GM23248 (cell line): ENCODE data around the gene TSPAN17. TPM values are rescaled to one million over a fixed set of nuclear protein-coding genes. Genes with fewer than 3 reads are reported as not detected.

ENCODE experiments used
- DNase-seq: peaks from one replicate; pipeline ENCODE4 v3.0.0-alpha.2; 2015
- H2AFZ ChIP-seq: fragments of 200-600 bp; sonication (generic); 2 replicates; pipeline ENCODE4 v1.6.1; 2016; ENCODE audit warnings: antibody characterized with exemption
- H3F3A ChIP-seq: fragments of 200-600 bp; sonication (generic); 2 replicates; pipeline ENCODE4 v1.6.1; 2016; ENCODE audit warnings: mild to moderate bottlenecking, antibody characterized with exemption, mixed run types; ENCODE audit not compliant: insufficient read depth
- H3K27ac ChIP-seq: fragments of 200-600 bp; sonication (generic); 2 replicates; pipeline ENCODE4 v1.5.1; 2016; ENCODE audit warnings: mild to moderate bottlenecking
- H3K27me3 ChIP-seq: fragments of 200-600 bp; sonication (generic); replicated peaks from 2 replicates; pipeline ENCODE4 v1.6.1; 2016; ENCODE audit warnings: mild to moderate bottlenecking; ENCODE audit not compliant: insufficient read depth
- H3K36me3 ChIP-seq: fragments of 200-600 bp; sonication (generic); 2 replicates; pipeline ENCODE4 v1.6.1; 2016; ENCODE audit warnings: low read depth, mild to moderate bottlenecking
- H3K4me1 ChIP-seq: fragments of 200-600 bp; sonication (generic); 2 replicates; pipeline ENCODE4 v1.6.1; 2016; ENCODE audit warnings: mild to moderate bottlenecking; ENCODE audit not compliant: insufficient read depth
- H3K4me2 ChIP-seq: fragments of 200-600 bp; sonication (generic); one replicate; pipeline ENCODE4 v1.6.1; 2016; ENCODE audit warnings: mild to moderate bottlenecking; ENCODE audit not compliant: unreplicated experiment
- H3K4me3 ChIP-seq: fragments of 200-600 bp; sonication (generic); 2 replicates; pipeline ENCODE4 v1.5.1; 2016; ENCODE audit warnings: mild to moderate bottlenecking
- H3K79me2 ChIP-seq: fragments of 200-600 bp; sonication (generic); 2 replicates; pipeline ENCODE4 v1.6.1; 2016; ENCODE audit warnings: mild to moderate bottlenecking; ENCODE audit not compliant: insufficient read depth
- H3K9ac ChIP-seq: fragments of 200-600 bp; sonication (generic); 2 replicates; pipeline ENCODE4 v1.6.1; 2016; ENCODE audit warnings: mild to moderate bottlenecking
- H3K9me2 ChIP-seq: fragments of 200-600 bp; sonication (generic); 2 replicates; pipeline ENCODE4 v1.6.1; 2016; ENCODE audit warnings: mixed run types, mild to moderate bottlenecking, moderate library complexity; ENCODE audit not compliant: insufficient read depth
- H3K9me3 ChIP-seq: fragments of 200-600 bp; sonication (generic); one replicate; pipeline ENCODE4 v1.6.1; 2017; ENCODE audit warnings: low read depth
- H4K20me1 ChIP-seq: fragments of 200-600 bp; sonication (generic); 2 replicates; pipeline ENCODE4 v1.6.0; 2016; ENCODE audit not compliant: insufficient read depth
- EZH2 ChIP-seq: fragments of 200-600 bp; sonication (generic); IDR thresholded peaks from 2 replicates; pipeline ENCODE4 v1.6.1; 2018; ENCODE audit warnings: antibody characterized with exemption, mild to moderate bottlenecking; ENCODE audit not compliant: insufficient read depth, poor library complexity, severe bottlenecking
- EZH2phosphoT487 ChIP-seq: fragments of 200-600 bp; sonication (generic); IDR thresholded peaks from 2 replicates; pipeline ENCODE4 v1.6.1; 2018; ENCODE audit warnings: antibody characterized with exemption, moderate library complexity, mild to moderate bottlenecking, low read depth; ENCODE audit not compliant: insufficient read depth
- WGBS, 2 experiments: methylation state at CpG; one replicate each; pipeline ENCODE4 v1.1.6; 2015 to 2017; ENCODE audit warnings: low lambda C conversion rate in 2 of 2, low coverage in 1 of 2; ENCODE audit errors: missing lambda C conversion rate in 2 of 2; 5-methylcytosine and 5-hydroxymethylcytosine counted together
- in situ Hi-C: fragments of 300-500 bp; cut with MboI; formaldehyde crosslinking; loops from 2 replicates; pipeline ENCODE4 v1.15.0; 2020
- polyA plus RNA-seq: library from polyadenylated mRNA; unstranded; fragments of >200 nt; fragmentation: Nextera tagmentation; extraction: Ambion mirVana; gene quantifications from 2 replicates; pipeline ENCODE4 v1.2.1, GENCODE V29; 2016
- total RNA-seq: library from RNA; depleted of rRNA; stranded (reverse); fragments of >200 nt; shearing (Covaris generic); gene quantifications from 2 replicates; pipeline ENCODE4 v1.2.3, GENCODE V29; 2014

Gene TSPAN17
- total and polyA plus RNA-seq, 2 experiments from 2014 or later: 29.9 to 41.2 TPM

DNA sequence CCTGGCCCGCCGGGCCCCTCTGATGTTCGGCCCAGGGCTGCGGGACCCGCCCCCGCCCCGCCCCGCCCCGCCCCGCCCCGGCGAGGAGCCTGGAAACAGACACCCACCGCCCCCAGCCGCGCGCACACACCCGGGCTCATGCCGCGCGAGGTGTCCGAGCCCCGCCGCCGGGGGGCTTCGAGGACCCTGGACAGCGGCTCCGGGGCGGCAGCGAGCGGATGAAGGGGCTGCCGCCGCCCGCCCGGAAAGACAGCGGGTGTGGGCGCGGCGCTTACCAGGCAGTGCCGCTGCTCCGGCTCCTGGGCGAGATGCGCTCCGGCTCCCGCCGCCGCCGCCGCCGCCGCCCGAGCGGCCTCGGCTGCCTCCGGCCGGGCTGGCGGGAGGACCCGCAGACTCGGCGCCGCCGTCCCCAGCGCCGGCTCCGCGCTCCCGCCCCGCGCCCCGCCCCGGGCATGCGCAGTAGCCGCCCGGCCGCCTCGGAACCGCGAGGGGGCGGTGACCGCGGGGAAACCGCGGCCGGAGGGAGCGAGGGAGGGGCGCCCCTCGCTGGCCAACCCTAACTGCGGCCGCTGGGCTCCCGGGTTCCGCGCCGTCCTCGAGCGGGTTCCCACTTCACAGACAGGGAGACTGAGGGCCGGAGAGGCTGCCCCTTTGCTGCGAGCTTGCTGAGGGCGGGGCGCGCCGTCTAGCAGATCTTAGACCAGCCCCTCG is 37.4 kb upstream of the TSPAN17 start, which contains the start of gene GPRIN1:
Gene GPRIN1, minus strand, starts transcription at position 433 of the 711 bp plus-strand sequence. CDS start 10,322 bp downstream, outside the sequence.
- peak within 1 kb of the TSS; percentile 55; the same call in 1 of the 2 replicates for H3K9ac ChIP-seq
- no peaks in the 10 kb centered on the region for H3K79me2 ChIP-seq
- H3K9me2 ChIP-seq: no peaks in the 10 kb centered on the region
- H3K27me3 ChIP-seq: no peaks in the 10 kb centered on the region
- no peaks in the 10 kb centered on the region for H4K20me1 ChIP-seq
- peak within 1 kb of the TSS; percentile 62 for H3K4me2 ChIP-seq
- peaks cover 11% of the 10 kb centered on the region for H3K4me1 ChIP-seq
- no peaks in the 10 kb centered on the region for H3K9me3 ChIP-seq
- peak within 1 kb of the TSS; percentile 74 for H3K4me3 ChIP-seq
- in situ Hi-C loops: no loop called here
- no peaks in the 10 kb centered on the region for H3K36me3 ChIP-seq
- no peak for TF ChIP-seq EZH2phosphoT487
- no peak for TF ChIP-seq EZH2
- WGBS, 2 experiments: 4 to 11% methylated on average over 12 to 21 of the region's 101 CpGs
- peak within 1 kb of the TSS; percentile 83; the same call in 1 of the 2 replicates for H2AFZ ChIP-seq
- H3F3A ChIP-seq: 0 out of 2 replicates have a peak, but pooled peaks cover 4% of the 10 kb centered on the region
- peak; percentile 80 for DNase-seq
- H3K27ac ChIP-seq: no peak within 1 kb of the TSS

DNA sequence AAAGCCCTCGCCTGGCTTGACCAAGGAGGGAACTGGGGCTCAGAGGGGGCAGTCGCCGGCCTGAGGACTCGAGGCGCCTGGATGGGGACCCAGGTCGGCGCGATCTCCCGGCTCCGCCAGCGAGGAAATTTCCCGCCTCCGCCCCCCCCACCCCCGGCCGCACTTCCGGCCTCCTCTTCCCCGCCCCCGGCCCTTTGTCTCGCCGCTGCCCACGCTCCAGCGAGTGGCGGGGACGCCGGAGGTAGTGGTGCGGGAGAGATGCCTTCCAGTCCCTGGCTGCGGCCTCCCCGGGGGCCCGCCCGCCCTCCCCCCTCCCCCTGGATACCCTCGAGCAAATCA is 36.9 kb upstream of the TSPAN17 start:
- TF ChIP-seq EZH2 (no peak), EZH2phosphoT487 (no peak)
- Histone ChIP-seq H3K27ac (no peak overlapping the region), H3K4me3 (peak overlapping the region; percentile 74), H4K20me1 (no peaks in the 10 kb centered on the region), H2AFZ (peak overlapping the region; percentile 83; the same call in 1 of the 2 replicates), H3K36me3 (no peaks in the 10 kb centered on the region), H3K9me2 (no peaks in the 10 kb centered on the region), H3K27me3 (no peaks in the 10 kb centered on the region), H3F3A (0 out of 2 replicates have a peak, but pooled peaks cover 4% of the 10 kb centered on the region), H3K9me3 (no peaks in the 10 kb centered on the region), H3K9ac (no peak overlapping the region), H3K4me2 (peak overlapping the region; percentile 62), H3K79me2 (no peaks in the 10 kb centered on the region), H3K4me1 (peaks cover 17% of the 10 kb centered on the region)
- 0 to 4% methylated on average over 4 to 31 of the region's 31 CpGs for WGBS, 2 experiments
- DNase-seq: no peak
- in situ Hi-C loops: no loop called here

DNA sequence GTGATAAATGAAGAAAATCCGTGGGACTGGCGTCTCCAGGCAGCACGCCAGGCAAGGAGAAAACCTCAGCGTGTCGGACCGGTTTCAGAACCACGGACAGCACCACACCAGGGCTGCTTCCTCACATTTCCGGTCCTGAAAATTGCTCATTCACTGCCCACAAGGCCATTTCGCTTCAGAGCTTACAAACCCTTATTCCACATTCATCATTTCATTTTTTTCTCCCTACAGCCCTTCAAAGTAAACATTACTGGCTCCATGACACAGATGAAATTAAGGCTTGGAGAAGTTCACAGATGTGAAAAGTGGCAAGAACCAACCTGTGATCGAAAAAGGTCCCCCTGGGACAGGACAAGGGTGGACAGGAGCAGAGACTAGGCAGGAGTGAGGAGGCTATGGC is 35.8 kb upstream of the TSPAN17 start:
- H3K9ac ChIP-seq: no peak overlapping the region
- H3K4me1 ChIP-seq: peaks cover 19% of the 10 kb centered on the region
- 6 to 7% methylated on average over 10 of the region's 10 CpGs for WGBS, 2 experiments
- no peak overlapping the region for H3K4me2 ChIP-seq
- no peaks in the 10 kb centered on the region for H3K9me3 ChIP-seq
- in situ Hi-C loops: no loop called here
- H3K36me3 ChIP-seq: no peaks in the 10 kb centered on the region
- 0 out of 2 replicates have a peak, but pooled peaks cover 4% of the 10 kb centered on the region for H3F3A ChIP-seq
- H4K20me1 ChIP-seq: no peaks in the 10 kb centered on the region
- no peaks in the 10 kb centered on the region for H3K27me3 ChIP-seq
- no peak overlapping the region for H3K4me3 ChIP-seq
- H2AFZ ChIP-seq: no peak overlapping the region
- TF ChIP-seq EZH2 (no peak), EZH2phosphoT487 (no peak)
- no peaks in the 10 kb centered on the region for H3K79me2 ChIP-seq
- no peak overlapping the region for H3K27ac ChIP-seq
- H3K9me2 ChIP-seq: no peaks in the 10 kb centered on the region
- peak; percentile 94 for DNase-seq

DNA sequence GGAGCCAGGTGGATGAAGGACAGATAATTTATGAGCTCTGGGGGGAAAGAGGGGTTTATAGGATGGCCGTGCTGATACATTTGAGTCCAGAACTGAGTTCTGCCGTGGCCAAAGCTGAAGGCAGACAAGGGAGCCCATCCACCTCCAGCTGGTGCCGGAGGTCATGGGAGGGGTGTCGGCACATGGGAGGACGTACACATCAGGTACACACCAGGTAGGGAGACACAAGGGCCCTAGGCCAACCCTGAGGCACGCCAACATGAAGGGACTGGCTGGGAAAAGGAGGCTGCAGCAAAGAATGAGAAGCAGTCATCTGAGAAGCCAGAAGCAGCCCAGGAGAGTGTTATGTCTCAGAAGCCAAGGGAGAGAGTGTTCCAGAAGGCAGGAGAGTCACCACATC is 35.3 kb upstream of the TSPAN17 start:
- no peaks in the 10 kb centered on the region for H3K79me2 ChIP-seq
- no peaks in the 10 kb centered on the region for H3K9me3 ChIP-seq
- no peaks in the 10 kb centered on the region for H3K27me3 ChIP-seq
- WGBS, 2 experiments: 56 to 64% methylated on average over 6 of the region's 6 CpGs
- TF ChIP-seq EZH2phosphoT487: no peak
- no peak for TF ChIP-seq EZH2
- no peaks in the 10 kb centered on the region for H3K36me3 ChIP-seq
- H3K9me2 ChIP-seq: no peaks in the 10 kb centered on the region
- in situ Hi-C loops: no loop called here
- H3K9ac ChIP-seq: no peak overlapping the region
- H3K4me1 ChIP-seq: peaks cover 19% of the 10 kb centered on the region
- no peak overlapping the region for H2AFZ ChIP-seq
- H3K4me3 ChIP-seq: no peak overlapping the region
- no peak overlapping the region for H3K4me2 ChIP-seq
- no peak for DNase-seq
- H3F3A ChIP-seq: 0 out of 2 replicates have a peak, but pooled peaks cover 4% of the 10 kb centered on the region
- no peak overlapping the region for H3K27ac ChIP-seq
- no peaks in the 10 kb centered on the region for H4K20me1 ChIP-seq

DNA sequence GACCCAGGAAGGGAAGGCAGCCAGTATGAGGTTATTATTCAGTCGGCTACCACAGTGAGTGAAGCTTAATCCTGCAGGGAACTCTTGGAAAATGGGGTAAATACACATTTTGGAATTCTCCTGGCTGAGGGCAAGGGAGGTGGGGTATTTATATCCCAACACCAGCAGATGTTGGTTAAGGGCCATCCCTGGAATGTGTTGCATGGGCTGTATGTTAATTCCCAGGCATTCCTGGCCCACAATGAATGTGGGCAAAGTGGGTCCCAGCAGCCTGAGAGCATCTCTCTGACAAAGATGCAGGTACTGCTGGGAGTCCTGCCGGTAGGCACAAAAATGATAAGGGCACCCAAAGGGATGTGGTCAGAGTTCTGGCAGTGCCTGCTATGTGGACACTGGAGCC is 34.4 kb upstream of the TSPAN17 start:
- no peaks in the 10 kb centered on the region for H3K36me3 ChIP-seq
- WGBS, 2 experiments: 45 to 57% methylated on average over 2 of the region's 2 CpGs
- no peak for TF ChIP-seq EZH2phosphoT487
- TF ChIP-seq EZH2: no peak
- H3K4me1 ChIP-seq: peaks cover 19% of the 10 kb centered on the region
- no peak overlapping the region for H2AFZ ChIP-seq
- H3K9me3 ChIP-seq: no peaks in the 10 kb centered on the region
- H3F3A ChIP-seq: 0 out of 2 replicates have a peak, but pooled peaks cover 4% of the 10 kb centered on the region
- in situ Hi-C loops: no loop called here
- H4K20me1 ChIP-seq: no peaks in the 10 kb centered on the region
- no peak overlapping the region for H3K4me3 ChIP-seq
- no peak overlapping the region for H3K4me2 ChIP-seq
- no peaks in the 10 kb centered on the region for H3K9me2 ChIP-seq
- no peak overlapping the region for H3K9ac ChIP-seq
- no peaks in the 10 kb centered on the region for H3K79me2 ChIP-seq
- no peak overlapping the region for H3K27ac ChIP-seq
- DNase-seq: no peak
- no peaks in the 10 kb centered on the region for H3K27me3 ChIP-seq
